HCT116 (cell line): ENCODE results near the gene QRSL1. TPM values are rescaled to one million over a fixed set of nuclear protein-coding genes. Genes with fewer than 3 reads are reported as not detected.

Source experiments
- ATAC-seq: fragments of 200-7000 bp; cut with Tn5 transposase; 2 replicates; pipeline ENCODE4 v1.9.1; 2020; ENCODE audit warnings: mild to moderate bottlenecking, moderate library complexity
- BruUV-seq: library from RNA; stranded (reverse); fragments of 400-500 nt; replicated peaks from 2 replicates; lab custom pipeline; 2021; lab: Mats Ljungman, UMichigan
- CTCF ChIA-PET: fragments of 300-600 bp; sonication (Branson Sonifier 250); formaldehyde crosslinking; loops from one replicate; lab custom pipeline; 2021; ENCODE audit warnings: antibody characterized with exemption; lab: Charles Lee
- POLR2A ChIA-PET: fragments of 300-600, 350-600 bp; sonication (Branson Sonifier 250); formaldehyde crosslinking; loops from one replicate; lab custom pipeline; 2021; ENCODE audit warnings: antibody characterized with exemption; lab: Charles Lee
- RAD21 ChIA-PET, 2 experiments: fragments of 300-600 bp; sonication (Branson Sonifier 250); formaldehyde crosslinking; loops; one replicate each; lab custom pipeline; 2023; ENCODE audit warnings: low total read pairs in 2 of 2; ENCODE audit not compliant: uncharacterized antibody in 2 of 2, unreplicated experiment in 2 of 2, low non-redundant PET in 1 of 2; lab: Charles Lee
- DNase-seq: peaks from one replicate; pipeline ENCODE4 v3.0.0-alpha.2; 2010; ENCODE audit warnings: low read depth, low spot score
- H2AFZ ChIP-seq: fragments of 200-600 bp; shearing (Covaris generic), sonication (generic); 2 replicates; pipeline ENCODE4 v1.6.1; 2017; ENCODE audit warnings: low read depth, mixed run types, mixed read lengths, antibody characterized with exemption, low read length; ENCODE audit not compliant: poor library complexity, severe bottlenecking
- H3K27ac ChIP-seq: 2 replicates; pipeline ENCODE4 v1.5.1; 2012; ENCODE audit warnings: low read depth, low read length
- H3K27me3 ChIP-seq: fragments of 200-600 bp; sonication (generic); 2 replicates; pipeline ENCODE4 v1.6.1; 2016; ENCODE audit warnings: mixed run types, low read length, mixed read lengths; ENCODE audit not compliant: insufficient read depth
- H3K36me3 ChIP-seq, 2 experiments: fragments of 200-500 bp in 1 of 2; fragments of 200-600 bp in 1 of 2; sonication (Bioruptor generic) in 1 of 2; sonication (generic) in 1 of 2; 2 replicates each; pipeline versions ENCODE4 v1.5.1 to v1.6.1; 2014 to 2016; ENCODE audit warnings: low read length in 2 of 2, inconsistent platforms in 1 of 2, mixed read lengths in 1 of 2, mixed run types in 1 of 2; ENCODE audit not compliant: insufficient read depth in 2 of 2, control insufficient read depth in 1 of 2
- H3K4me1 ChIP-seq, 2 experiments: fragments of 200-600 bp in 1 of 2; sonication (generic) in 1 of 2; 2 replicates each; pipeline versions ENCODE4 v1.5.1 to v1.6.1; 2012 to 2017; ENCODE audit warnings: low read length in 2 of 2, inconsistent platforms in 1 of 2, mild to moderate bottlenecking in 1 of 2, mixed read lengths in 1 of 2, mixed run types in 1 of 2, moderate library complexity in 1 of 2; ENCODE audit not compliant: insufficient read depth in 2 of 2, control insufficient read depth in 1 of 2
- H3K4me2 ChIP-seq: fragments of 200-600 bp; sonication (generic); 2 replicates; pipeline ENCODE4 v1.6.1; 2017; ENCODE audit warnings: mixed run types, low read length, mixed read lengths
- H3K4me3 ChIP-seq, 2 experiments: fragments of 200-600 bp in 1 of 2; sonication (generic) in 1 of 2; replicated peaks in 1 of 2; 2 replicates each; pipeline ENCODE4 v1.5.1; 2011 to 2016; ENCODE audit warnings: low read length in 2 of 2, control low read depth in 1 of 2, low read depth in 1 of 2, mild to moderate bottlenecking in 1 of 2, mixed read lengths in 1 of 2, mixed run types in 1 of 2
- H3K79me2 ChIP-seq: fragments of 200-600 bp; sonication (generic); 2 replicates; pipeline ENCODE4 v1.6.1; 2017; ENCODE audit warnings: mild to moderate bottlenecking, mixed run types, low read length, moderate library complexity, mixed read lengths; ENCODE audit not compliant: insufficient read depth
- H3K9ac ChIP-seq: fragments of 200-600 bp; sonication (generic); 2 replicates; pipeline ENCODE4 v1.6.1; 2016; ENCODE audit warnings: low read length, mixed read lengths
- H3K9me2 ChIP-seq: fragments of 200-600 bp; sonication (generic), shearing (Covaris generic); 2 replicates; pipeline ENCODE4 v1.6.1; 2017; ENCODE audit warnings: mixed run types, mild to moderate bottlenecking, moderate library complexity; ENCODE audit not compliant: insufficient read depth
- H3K9me3 ChIP-seq, 2 experiments: fragments of 200-500 bp in 1 of 2; fragments of 200-600 bp in 1 of 2; sonication (Bioruptor generic) in 1 of 2; sonication (generic) in 1 of 2; 2 replicates each; pipeline ENCODE4 v1.6.1; 2014 to 2017; ENCODE audit warnings: low read length in 2 of 2, mixed read lengths in 2 of 2, inconsistent platforms in 1 of 2, low read depth in 1 of 2, mild to moderate bottlenecking in 1 of 2, mixed run types in 1 of 2, moderate library complexity in 1 of 2; ENCODE audit not compliant: control insufficient read depth in 1 of 2, insufficient read depth in 1 of 2
- H4K20me1 ChIP-seq: fragments of 200-600 bp; sonication (generic), shearing (Covaris generic); 2 replicates; pipeline ENCODE4 v1.6.1; 2017; ENCODE audit warnings: mixed run types, mild to moderate bottlenecking, moderate library complexity; ENCODE audit not compliant: insufficient read depth
- CTCF ChIP-seq, 3 experiments: fragments of 200-600 bp in 1 of 3; sonication (generic) in 1 of 3; IDR thresholded peaks in 2 of 3; conservative IDR thresholded peaks in 1 of 3; 2 replicates each; pipeline ENCODE4 v1.5.1; 2012 to 2017; ENCODE audit warnings: low read depth in 2 of 3, low read length in 2 of 3, antibody characterized with exemption in 1 of 3, borderline replicate concordance in 1 of 3, control low read depth in 1 of 3, mild to moderate bottlenecking in 1 of 3, mixed read lengths in 1 of 3, mixed run types in 1 of 3, moderate library complexity in 1 of 3; ENCODE audit not compliant: insufficient read depth in 1 of 3
- EZH2phosphoT487 ChIP-seq: fragments of 200-600 bp; IDR thresholded peaks from 2 replicates; pipeline ENCODE4 v1.6.1; 2018; ENCODE audit warnings: antibody characterized with exemption, borderline replicate concordance
- SP1 ChIP-seq: IDR thresholded peaks from 2 replicates; pipeline ENCODE4 v1.6.1; 2012; ENCODE audit warnings: low read depth
- YY1 ChIP-seq: IDR thresholded peaks from 2 replicates; pipeline ENCODE4 v1.6.1; 2011; ENCODE audit warnings: low read length, low read depth, moderate library complexity, mild to moderate bottlenecking; ENCODE audit not compliant: insufficient replicate concordance; ENCODE audit errors: extremely low read depth
- ZNF274 ChIP-seq: fragments of 200-500 bp; sonication (Bioruptor generic); IDR thresholded peaks from 2 replicates; pipeline ENCODE4 v1.6.1; 2014; ENCODE audit warnings: mild to moderate bottlenecking, low read depth, low read length, inconsistent platforms
- intact Hi-C: fragments of 100-400 bp; cut with micrococcal nuclease; formaldehyde crosslinking; loops from 2 replicates; pipeline ENCODE4 v1.10.0; 2022
- total RNA-seq: library from RNA; stranded (reverse); gene quantifications from one replicate; pipeline ENCODE4 v1.2.1, GENCODE V29; 2021; ENCODE audit not compliant: unreplicated experiment

The QRSL1 gene
- total RNA-seq, 1 experiment from 2014 or later = 16.0 TPM

- intact Hi-C loops = no loop called here
- H3K4me2 ChIP-seq = peak overlapping the region; percentile 18; the same call in 1 of the 2 replicates
Measured at GRCh38 chr6:106591111-106591825, 38.1 kb upstream of the QRSL1 start.

More at GRCh38 chr6:106591111-106591825, 38.1 kb upstream of the QRSL1 start:
- Histone ChIP-seq H2AFZ (no peak overlapping the region), H3K4me3 (no peak overlapping the region), H3K27me3 (no peaks in the 10 kb centered on the region), H3K4me1 (peaks cover 0 to 10% of the 10 kb centered on the region in 2 experiments; a peak in 2 of 4 replicates), H3K9me3 (no peaks in the 10 kb centered on the region), H3K79me2 (no peaks in the 10 kb centered on the region), H3K9me2 (no peaks in the 10 kb centered on the region), H4K20me1 (no peaks in the 10 kb centered on the region), H3K36me3 (no peaks in the 10 kb centered on the region), H3K9ac (no peak overlapping the region), H3K27ac (no peak overlapping the region)
- CTCF ChIA-PET = no interaction called here
- peak; percentile 78 for ATAC-seq
- RAD21 ChIA-PET = no interaction called here
- POLR2A ChIA-PET = no interaction called here
- DNase-seq = no peak
- TF ChIP-seq SP1 (no peak), YY1 (no peak), EZH2phosphoT487 (no peak), ZNF274 (no peak), CTCF (IDR thresholded peaks at IDR 0.05 in 2 of 3, conservative IDR thresholded peaks at IDR 0.05 in 1 of 3; ENCODE audit: borderline replicate concordance in 1 of 3, insufficient read depth in 1 of 3, low read depth in 2 of 3, low read length in 2 of 3) (no peak)
- no TSS peak for BruUV-seq
